Measurements from ENCODE around the gene ABCF3. TPM values are rescaled to one million over a fixed set of nuclear protein-coding genes. Genes with fewer than 3 reads are reported as not detected.

ABCF3 gene
- total RNA-seq, 1 donor = 32.4 TPM

DNA sequence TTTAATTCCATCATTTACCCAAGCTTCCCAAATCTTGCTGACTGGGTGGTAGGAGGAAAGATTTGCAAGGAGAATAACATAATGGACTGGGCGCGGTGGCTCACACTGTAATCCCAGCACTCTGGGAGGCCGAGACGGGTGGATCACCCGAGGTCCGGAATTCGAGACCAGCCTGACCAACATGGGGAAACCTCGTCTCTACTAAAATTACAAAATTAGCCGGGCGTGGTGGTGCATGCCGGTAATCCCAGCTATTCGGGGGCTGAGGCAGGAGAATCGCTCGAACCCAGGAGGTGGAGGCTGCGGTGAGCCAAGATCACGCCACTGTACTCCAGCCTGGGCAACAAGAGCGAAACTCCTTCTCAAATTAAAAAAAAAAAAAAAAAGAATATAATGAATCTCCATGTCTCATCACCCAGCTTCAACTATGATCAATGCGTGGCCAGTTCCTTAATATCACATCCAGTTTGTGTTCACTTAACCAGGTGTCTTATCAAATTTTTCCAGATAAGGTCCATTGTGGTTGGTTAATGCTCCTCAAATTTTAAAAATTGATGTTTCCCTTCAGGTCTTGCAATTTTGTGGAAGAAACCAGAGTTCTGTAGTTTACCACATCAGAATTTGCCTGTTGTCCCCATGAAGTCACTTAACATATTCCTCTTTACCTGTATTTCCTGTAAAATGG is 1.3 kb upstream of the ABCF3 start:
- TF ChIP-seq, protein P1, sequence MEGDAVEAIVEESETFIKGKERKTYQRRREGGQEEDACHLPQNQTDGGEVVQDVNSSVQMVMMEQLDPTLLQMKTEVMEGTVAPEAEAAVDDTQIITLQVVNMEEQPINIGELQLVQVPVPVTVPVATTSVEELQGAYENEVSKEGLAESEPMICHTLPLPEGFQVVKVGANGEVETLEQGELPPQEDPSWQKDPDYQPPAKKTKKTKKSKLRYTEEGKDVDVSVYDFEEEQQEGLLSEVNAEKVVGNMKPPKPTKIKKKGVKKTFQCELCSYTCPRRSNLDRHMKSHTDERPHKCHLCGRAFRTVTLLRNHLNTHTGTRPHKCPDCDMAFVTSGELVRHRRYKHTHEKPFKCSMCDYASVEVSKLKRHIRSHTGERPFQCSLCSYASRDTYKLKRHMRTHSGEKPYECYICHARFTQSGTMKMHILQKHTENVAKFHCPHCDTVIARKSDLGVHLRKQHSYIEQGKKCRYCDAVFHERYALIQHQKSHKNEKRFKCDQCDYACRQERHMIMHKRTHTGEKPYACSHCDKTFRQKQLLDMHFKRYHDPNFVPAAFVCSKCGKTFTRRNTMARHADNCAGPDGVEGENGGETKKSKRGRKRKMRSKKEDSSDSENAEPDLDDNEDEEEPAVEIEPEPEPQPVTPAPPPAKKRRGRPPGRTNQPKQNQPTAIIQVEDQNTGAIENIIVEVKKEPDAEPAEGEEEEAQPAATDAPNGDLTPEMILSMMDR (IDR thresholded peaks at IDR 0.05; ENCODE audit: insufficient read depth, low read length) = no peak
- no peak overlapping the region for H3K4me3 ChIP-seq (ENCODE audit: low read depth, low read length)
- DNase-seq (ENCODE audit: low read depth) = no peak

DNA sequence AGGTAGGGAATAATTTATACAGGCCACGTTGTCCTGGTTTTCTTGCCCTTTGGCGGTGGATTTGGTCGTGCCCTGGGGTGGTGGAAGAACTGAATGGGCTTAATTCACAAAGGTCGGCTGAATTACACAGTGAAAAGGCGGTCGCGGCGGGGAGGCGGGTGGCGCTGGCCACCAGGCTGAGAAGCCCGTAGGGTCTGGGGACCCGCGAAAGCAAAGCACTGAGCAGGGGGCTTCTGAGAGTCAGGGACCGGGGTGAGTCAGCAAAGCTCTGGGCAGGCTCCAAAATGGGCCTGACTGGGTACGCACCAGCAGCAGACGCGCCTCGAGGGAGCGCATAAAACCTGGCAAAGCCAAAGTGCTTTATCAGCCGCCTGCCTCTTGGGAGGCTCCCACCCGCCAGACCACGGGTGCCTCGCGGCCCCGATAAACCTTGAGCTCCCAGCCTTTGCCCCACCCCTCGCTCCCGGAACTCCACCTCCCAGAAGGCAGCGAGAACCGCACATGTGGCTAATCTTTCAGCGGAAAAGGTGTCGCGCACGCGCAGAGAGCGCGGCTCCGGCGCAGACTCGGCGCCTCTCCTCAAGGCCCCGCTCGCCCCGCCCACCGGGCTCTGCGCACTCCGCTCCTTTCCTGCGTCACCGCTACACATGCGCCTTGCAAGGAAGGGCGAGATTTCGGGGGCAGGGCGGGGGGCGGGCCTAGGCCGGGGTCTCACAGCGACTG is 377 bp upstream of the ABCF3 start:
- TF ChIP-seq, protein P1 (IDR thresholded peaks at IDR 0.05; ENCODE audit: insufficient read depth, low read length) = no peak
- peak overlapping the region; percentile 100 for H3K4me3 ChIP-seq (ENCODE audit: low read depth, low read length)
- peak; percentile 99 for DNase-seq (ENCODE audit: low read depth)

DNA sequence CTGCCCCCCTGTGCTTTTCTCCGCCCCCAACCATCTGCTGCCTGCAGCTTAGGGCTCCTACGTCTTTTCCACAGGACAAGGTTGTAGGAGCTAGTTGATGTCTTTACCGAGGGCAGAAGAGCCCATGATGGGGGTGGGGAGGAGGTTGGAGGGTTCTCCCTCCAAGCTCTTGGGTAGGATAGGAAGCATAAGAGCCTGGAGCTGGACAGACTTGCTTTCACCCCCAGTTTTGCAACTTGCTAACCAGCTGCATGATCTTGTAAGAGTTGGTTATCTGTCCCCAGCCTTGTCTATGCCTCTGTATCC is 856 bp downstream of the ABCF3 start:
- TF ChIP-seq, protein P1 (IDR thresholded peaks at IDR 0.05; ENCODE audit: insufficient read depth, low read length) = no peak
- H3K4me3 ChIP-seq (ENCODE audit: low read depth, low read length) = peak overlapping the region; percentile 100
- DNase-seq (ENCODE audit: low read depth) = no peak

DNA sequence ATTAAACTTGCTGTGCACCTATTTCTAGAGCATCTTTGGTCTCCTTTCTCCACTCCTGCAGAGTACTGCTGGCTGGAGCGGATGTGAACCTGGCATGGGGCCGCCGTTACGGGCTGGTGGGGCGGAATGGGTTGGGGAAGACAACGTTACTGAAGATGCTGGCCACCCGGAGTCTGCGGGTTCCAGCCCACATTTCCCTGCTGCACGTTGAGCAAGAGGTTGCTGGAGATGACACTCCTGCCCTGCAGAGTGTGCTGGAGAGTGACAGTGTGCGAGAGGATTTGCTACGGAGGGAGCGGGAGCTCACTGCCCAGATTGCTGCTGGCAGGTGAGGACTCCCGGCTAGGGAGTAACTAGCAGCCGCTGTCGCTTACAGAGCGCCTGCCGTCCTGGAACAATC is 2.1 kb downstream of the ABCF3 start:
- no peak overlapping the region for H3K4me3 ChIP-seq (ENCODE audit: low read depth, low read length)
- TF ChIP-seq, protein P1 (IDR thresholded peaks at IDR 0.05; ENCODE audit: insufficient read depth, low read length) = no peak
- no peak for DNase-seq (ENCODE audit: low read depth)

DNA sequence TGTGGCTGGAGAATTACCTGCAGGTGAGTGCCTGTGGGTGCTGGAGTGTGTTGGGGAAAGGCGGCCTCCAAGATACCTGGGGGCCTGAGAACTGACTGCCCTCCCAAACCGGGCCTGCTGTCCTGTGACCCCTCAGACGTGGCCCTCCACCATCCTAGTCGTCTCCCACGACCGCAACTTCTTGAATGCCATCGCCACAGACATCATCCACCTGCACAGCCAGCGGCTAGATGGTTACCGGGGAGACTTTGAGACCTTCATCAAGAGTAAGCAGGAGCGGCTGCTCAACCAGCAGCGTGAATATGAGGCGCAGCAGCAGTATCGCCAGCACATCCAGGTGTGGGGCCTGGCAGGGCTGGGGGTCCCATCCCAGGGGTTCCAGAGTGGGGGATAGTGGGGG is 3.4 kb downstream of the ABCF3 start:
- no peak overlapping the region for H3K4me3 ChIP-seq (ENCODE audit: low read depth, low read length)
- no peak for DNase-seq (ENCODE audit: low read depth)
- TF ChIP-seq, protein P1 (IDR thresholded peaks at IDR 0.05; ENCODE audit: insufficient read depth, low read length) = no peak

DNA sequence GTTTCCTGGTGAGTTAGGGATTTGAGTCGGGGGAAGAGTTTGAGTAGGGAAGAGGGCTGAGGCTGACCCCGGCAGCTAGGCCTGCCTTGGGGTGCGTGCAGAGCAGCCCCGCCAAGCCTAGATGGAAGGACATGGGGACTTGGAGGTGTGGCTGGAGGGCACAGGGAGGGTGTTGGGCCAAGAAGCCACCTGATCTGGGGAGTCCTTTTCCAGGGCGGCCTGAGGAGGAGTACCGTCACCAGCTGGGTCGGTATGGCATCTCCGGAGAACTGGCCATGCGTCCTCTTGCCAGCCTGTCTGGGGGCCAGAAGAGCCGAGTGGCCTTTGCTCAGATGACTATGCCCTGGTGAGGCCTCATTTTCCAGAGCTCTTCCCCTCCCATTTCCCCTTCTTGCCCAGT is 6.9 kb downstream of the ABCF3 start:
- TF ChIP-seq, protein P1 (IDR thresholded peaks at IDR 0.05; ENCODE audit: insufficient read depth, low read length) = no peak
- no peak for DNase-seq (ENCODE audit: low read depth)
- H3K4me3 ChIP-seq (ENCODE audit: low read depth, low read length) = no peak overlapping the region
